Mesothelial cell of epicardium (in vitro differentiated cells): ENCODE data around the gene TTC39B. TPM values are rescaled to one million over a fixed set of nuclear protein-coding genes. Genes with fewer than 3 reads are reported as not detected.

Experiments used
- DNase-seq, 2 experiments: peaks; one replicate each; pipeline ENCODE4 v3.0.0; 2021; ENCODE audit warnings: low spot score in 2 of 2; ENCODE audit not compliant: unreplicated experiment in 2 of 2
- H3K27ac Mint-ChIP-seq: 2 replicates; pipeline ENCODE4 v1.8.0; 2021; ENCODE audit warnings: mixed read lengths
- H3K27me3 Mint-ChIP-seq: 2 replicates; pipeline ENCODE4 v1.8.0; 2021; ENCODE audit warnings: low read depth, mixed read lengths
- H3K36me3 Mint-ChIP-seq: 2 replicates; pipeline ENCODE4 v1.8.0; 2021; ENCODE audit warnings: mixed read lengths
- H3K4me1 Mint-ChIP-seq: 2 replicates; pipeline ENCODE4 v1.8.0; 2021; ENCODE audit warnings: mixed read lengths
- H3K4me3 Mint-ChIP-seq: 2 replicates; pipeline ENCODE4 v1.8.0; 2021; ENCODE audit warnings: mild to moderate bottlenecking, moderate library complexity, mixed read lengths
- H3K9me3 Mint-ChIP-seq: 2 replicates; pipeline ENCODE4 v1.8.0; 2021; ENCODE audit warnings: mixed read lengths
- CTCF ChIP-seq: fragments of 200-600 bp; sonication (generic); IDR thresholded peaks from one replicate; pipeline ENCODE4 v1.5.0; 2021; ENCODE audit warnings: antibody characterized with exemption; ENCODE audit not compliant: unreplicated experiment
- total RNA-seq: library from RNA; stranded (reverse); gene quantifications from 3 replicates; pipeline ENCODE4 v1.2.1, GENCODE V29; 2021

The TTC39B gene
- total RNA-seq, 1 donor from 2014 or later: 6.0 TPM

GRCh38 chr9:15246243-15246642, 60.8 kb downstream of the TTC39B start:
- H3K4me1 Mint-ChIP-seq: peaks cover 12% of the 10 kb centered on the region
- no peaks in the 10 kb centered on the region for H3K36me3 Mint-ChIP-seq
- TF ChIP-seq CTCF: no peak
- no peak overlapping the region for H3K4me3 Mint-ChIP-seq
- no peaks in the 10 kb centered on the region for H3K9me3 Mint-ChIP-seq
- no peaks in the 10 kb centered on the region for H3K27me3 Mint-ChIP-seq
- no peak for DNase-seq
- no peak overlapping the region for H3K27ac Mint-ChIP-seq

GRCh38 chr9:15244001-15244441, 63.0 kb downstream of the TTC39B start:
- no peaks in the 10 kb centered on the region for H3K27me3 Mint-ChIP-seq
- H3K9me3 Mint-ChIP-seq: peaks cover 5% of the 10 kb centered on the region
- no peak overlapping the region for H3K4me3 Mint-ChIP-seq
- no peaks in the 10 kb centered on the region for H3K36me3 Mint-ChIP-seq
- no peak for DNase-seq
- no peak for TF ChIP-seq CTCF
- peaks cover 5% of the 10 kb centered on the region for H3K4me1 Mint-ChIP-seq
- H3K27ac Mint-ChIP-seq: no peak overlapping the region

- Mint-ChIP-seq H3K9me3 (peaks cover 15% of the 10 kb centered on the region), H3K36me3 (peaks cover 4% of the 10 kb centered on the region), H3K4me3 (no peak overlapping the region), H3K4me1 (peaks cover 3% of the 10 kb centered on the region), H3K27me3 (no peaks in the 10 kb centered on the region), H3K27ac (no peak overlapping the region)
- DNase-seq: no peak
- no peak for TF ChIP-seq CTCF
Observed at GRCh38 chr9:15243081-15243480, 63.9 kb downstream of the TTC39B start.

GRCh38 chr9:15240927-15241326, 66.1 kb downstream of the TTC39B start:
- Mint-ChIP-seq H3K9me3 (peaks cover 35% of the 10 kb centered on the region), H3K36me3 (peaks cover 18% of the 10 kb centered on the region), H3K4me3 (no peak overlapping the region), H3K4me1 (peaks cover 3% of the 10 kb centered on the region), H3K27ac (no peak overlapping the region), H3K27me3 (no peaks in the 10 kb centered on the region)
- no peak for TF ChIP-seq CTCF
- no peak for DNase-seq

DNA sequence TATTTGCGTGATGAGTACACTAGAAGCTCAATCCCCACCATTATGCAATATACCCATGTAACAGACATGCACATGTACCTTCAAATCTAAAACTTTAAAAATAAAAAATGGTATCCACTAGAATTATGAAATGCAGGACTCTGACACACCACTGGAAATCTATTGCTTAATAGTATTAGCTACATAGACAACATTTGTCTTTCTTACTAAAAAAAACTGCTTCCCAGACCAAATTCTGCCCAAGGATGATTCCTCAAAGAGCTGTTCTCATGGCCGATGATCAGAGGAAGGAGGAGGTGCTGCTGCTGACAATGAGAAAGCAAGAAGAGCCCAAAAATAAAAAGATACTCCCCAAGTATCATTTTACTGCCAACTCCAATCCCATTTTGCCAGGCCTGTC, 67.2 kb downstream of the TTC39B start:
- no peak for DNase-seq
- Mint-ChIP-seq H3K4me1 (peaks cover 3% of the 10 kb centered on the region), H3K27me3 (no peaks in the 10 kb centered on the region), H3K36me3 (peaks cover 22% of the 10 kb centered on the region), H3K27ac (no peak overlapping the region), H3K9me3 (peaks cover 43% of the 10 kb centered on the region), H3K4me3 (no peak overlapping the region)
- TF ChIP-seq CTCF: no peak

DNA sequence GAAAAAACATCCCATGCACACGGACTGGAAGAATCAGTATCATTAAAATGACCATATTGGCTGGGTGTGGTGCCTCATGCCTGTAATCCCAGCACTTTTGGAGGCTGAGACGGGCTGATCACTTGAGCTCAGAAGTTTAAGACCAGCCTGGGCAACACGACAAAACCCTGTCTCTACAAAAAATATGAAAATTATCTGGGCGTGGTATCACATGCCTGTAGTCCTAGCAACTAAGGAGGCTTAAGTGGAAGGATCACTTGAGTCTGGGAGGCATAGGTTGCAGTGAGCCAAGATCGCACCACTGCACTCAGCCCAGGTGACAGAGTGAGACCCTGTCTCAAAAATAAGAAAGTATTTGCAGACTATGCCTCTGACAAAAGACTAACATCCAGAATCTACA, 68.4 kb downstream of the TTC39B start:
- DNase-seq: no peak
- Mint-ChIP-seq H3K27ac (no peak overlapping the region), H3K36me3 (peaks cover 22% of the 10 kb centered on the region), H3K27me3 (no peaks in the 10 kb centered on the region), H3K4me1 (peaks cover 3% of the 10 kb centered on the region), H3K9me3 (peaks cover 43% of the 10 kb centered on the region), H3K4me3 (no peak overlapping the region)
- TF ChIP-seq CTCF: no peak
